Endodermal cell (in vitro differentiated cells): ENCODE data around the gene LTBP1. TPM values are rescaled to one million over a fixed set of nuclear protein-coding genes. Genes with fewer than 3 reads are reported as not detected.

ENCODE experiments used
- DNase-seq: peaks from one replicate; pipeline ENCODE4 v3.0.0-alpha.2; 2017
- H3K27ac ChIP-seq: 2 replicates; pipeline ENCODE4 v1.5.1; 2013; ENCODE audit warnings: mild to moderate bottlenecking, low read depth, low read length, moderate library complexity
- H3K27me3 ChIP-seq: 2 replicates; pipeline ENCODE4 v1.6.1; 2013; ENCODE audit warnings: mild to moderate bottlenecking, low read length, moderate library complexity; ENCODE audit not compliant: insufficient read depth, control insufficient read depth, poor library complexity, severe bottlenecking
- H3K36me3 ChIP-seq: 2 replicates; pipeline ENCODE4 v1.7.0; 2013; ENCODE audit warnings: mild to moderate bottlenecking, low read length, moderate library complexity; ENCODE audit not compliant: control insufficient read depth, insufficient read depth
- H3K4me1 ChIP-seq: one replicate; pipeline ENCODE4 v1.7.0; 2013; ENCODE audit warnings: low read length; ENCODE audit not compliant: control insufficient read depth, insufficient read depth
- H3K4me3 ChIP-seq: 2 replicates; pipeline ENCODE4 v1.5.1; 2013; ENCODE audit warnings: mild to moderate bottlenecking, low read length, moderate library complexity
- H3K9ac ChIP-seq: 2 replicates; pipeline ENCODE4 v1.6.1; 2013; ENCODE audit warnings: mild to moderate bottlenecking, low read length, moderate library complexity; ENCODE audit not compliant: poor library complexity, severe bottlenecking; ENCODE audit errors: extremely low read depth
- H3K9me3 ChIP-seq: 2 replicates; pipeline ENCODE4 v1.6.1; 2013; ENCODE audit warnings: mild to moderate bottlenecking, low read length, moderate library complexity; ENCODE audit not compliant: control insufficient read depth
- H3K27ac Mint-ChIP-seq: 2 replicates; pipeline ENCODE4 v1.8.0; 2020; ENCODE audit warnings: mixed read lengths
- H3K27me3 Mint-ChIP-seq: 2 replicates; pipeline ENCODE4 v1.8.0; 2021; ENCODE audit warnings: mild to moderate bottlenecking, mixed read lengths; ENCODE audit not compliant: insufficient read depth
- H3K36me3 Mint-ChIP-seq: 2 replicates; pipeline ENCODE4 v1.8.0; 2020; ENCODE audit warnings: low read depth, mixed read lengths
- H3K4me1 Mint-ChIP-seq: 2 replicates; pipeline ENCODE4 v1.8.0; 2020; ENCODE audit warnings: mixed read lengths
- H3K4me3 Mint-ChIP-seq: 2 replicates; pipeline ENCODE4 v1.8.0; 2020; ENCODE audit warnings: mild to moderate bottlenecking, moderate library complexity, mixed read lengths
- H3K9me3 Mint-ChIP-seq: 2 replicates; pipeline ENCODE4 v1.8.0; 2020; ENCODE audit warnings: mild to moderate bottlenecking, mixed read lengths
- WGBS, 2 experiments: methylation state at CpG; one replicate each; pipeline versions ENCODE4 v1.1.5 to v1.1.7; 2013; ENCODE audit warnings: missing lambda C conversion rate in 2 of 2, mixed read lengths in 1 of 2; ENCODE audit not compliant: insufficient coverage in 1 of 2, insufficient read length in 1 of 2; 5-methylcytosine and 5-hydroxymethylcytosine counted together
- total RNA-seq, 2 donors: library from RNA; stranded (reverse); fragmentation: NEBNext Ultra II Directional in 1 of 2; extraction: Animal tissue kit (Norgen Biotek cat#: 25700) in 1 of 2; gene quantifications; 2 replicates in 1 of 2; 3 replicates in 1 of 2; pipeline ENCODE4 v1.2.1, GENCODE V29; 2021
- TF ChIP-seq, protein P1 (sequence below): fragments of 200-600 bp; sonication (generic); conservative IDR thresholded peaks from 2 replicates; pipeline ENCODE4 v1.5.0; 2021; ENCODE audit warnings: antibody characterized with exemption, mild to moderate bottlenecking

The LTBP1 gene
- total RNA-seq, 2 donors from 2014 or later: 43.2 to 43.4 TPM

GRCh38 chr2:33419581-33420200 is 472.9 kb downstream of the LTBP1 start:
- Histone ChIP-seq H3K9ac (no peak overlapping the region), H3K4me3 (no peak overlapping the region), H3K27ac (no peak overlapping the region), H3K27me3 (peaks cover 7% of the 10 kb centered on the region), H3K4me1 (peaks cover 4% of the 10 kb centered on the region), H3K9me3 (no peaks in the 10 kb centered on the region), H3K36me3 (no peaks in the 10 kb centered on the region)
- Mint-ChIP-seq H3K27ac (no peak overlapping the region), H3K9me3 (no peaks in the 10 kb centered on the region), H3K4me3 (no peak overlapping the region), H3K36me3 (no peaks in the 10 kb centered on the region), H3K27me3 (peaks cover 15% of the 10 kb centered on the region), H3K4me1 (peaks cover 10% of the 10 kb centered on the region)
- 70 to 95% methylated on average over 2 to 5 of the region's 5 CpGs for WGBS, 2 experiments
- TF ChIP-seq, protein P1, sequence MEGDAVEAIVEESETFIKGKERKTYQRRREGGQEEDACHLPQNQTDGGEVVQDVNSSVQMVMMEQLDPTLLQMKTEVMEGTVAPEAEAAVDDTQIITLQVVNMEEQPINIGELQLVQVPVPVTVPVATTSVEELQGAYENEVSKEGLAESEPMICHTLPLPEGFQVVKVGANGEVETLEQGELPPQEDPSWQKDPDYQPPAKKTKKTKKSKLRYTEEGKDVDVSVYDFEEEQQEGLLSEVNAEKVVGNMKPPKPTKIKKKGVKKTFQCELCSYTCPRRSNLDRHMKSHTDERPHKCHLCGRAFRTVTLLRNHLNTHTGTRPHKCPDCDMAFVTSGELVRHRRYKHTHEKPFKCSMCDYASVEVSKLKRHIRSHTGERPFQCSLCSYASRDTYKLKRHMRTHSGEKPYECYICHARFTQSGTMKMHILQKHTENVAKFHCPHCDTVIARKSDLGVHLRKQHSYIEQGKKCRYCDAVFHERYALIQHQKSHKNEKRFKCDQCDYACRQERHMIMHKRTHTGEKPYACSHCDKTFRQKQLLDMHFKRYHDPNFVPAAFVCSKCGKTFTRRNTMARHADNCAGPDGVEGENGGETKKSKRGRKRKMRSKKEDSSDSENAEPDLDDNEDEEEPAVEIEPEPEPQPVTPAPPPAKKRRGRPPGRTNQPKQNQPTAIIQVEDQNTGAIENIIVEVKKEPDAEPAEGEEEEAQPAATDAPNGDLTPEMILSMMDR: peak; percentile 55
- no peak for DNase-seq

DNA sequence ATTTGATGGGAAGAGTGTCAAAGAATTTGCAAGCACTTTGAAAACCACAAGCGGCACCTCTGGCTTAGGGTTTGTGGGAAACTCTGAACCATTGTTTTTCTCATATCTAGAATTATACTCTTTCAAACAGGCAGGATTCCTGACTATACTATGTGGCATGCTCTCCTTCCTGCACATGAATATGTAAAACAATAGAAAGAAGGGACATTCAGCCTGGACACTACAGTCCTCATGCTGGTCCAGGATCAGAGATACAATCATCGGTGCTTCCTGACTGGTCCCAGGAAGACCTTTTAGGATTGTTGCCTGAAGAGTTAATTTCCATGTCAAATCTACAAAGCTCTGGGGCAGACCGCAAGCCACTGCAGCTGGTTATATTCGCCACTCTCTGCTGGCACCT is 474.0 kb downstream of the LTBP1 start:
- 94 to 97% methylated on average over 4 of the region's 4 CpGs for WGBS, 2 experiments
- TF ChIP-seq, protein P1: no peak
- H3K27ac Mint-ChIP-seq: no peak overlapping the region
- Histone ChIP-seq H3K4me3 (no peak overlapping the region), H3K36me3 (no peaks in the 10 kb centered on the region), H3K27me3 (peaks cover 7% of the 10 kb centered on the region), H3K9me3 (no peaks in the 10 kb centered on the region), H3K4me1 (peaks cover 4% of the 10 kb centered on the region), H3K27ac (no peak overlapping the region), H3K9ac (no peak overlapping the region)
- peaks cover 15% of the 10 kb centered on the region for H3K27me3 Mint-ChIP-seq
- H3K36me3 Mint-ChIP-seq: no peaks in the 10 kb centered on the region
- no peak overlapping the region for H3K4me3 Mint-ChIP-seq
- H3K9me3 Mint-ChIP-seq: no peaks in the 10 kb centered on the region
- no peak for DNase-seq
- H3K4me1 Mint-ChIP-seq: peaks cover 10% of the 10 kb centered on the region

DNA sequence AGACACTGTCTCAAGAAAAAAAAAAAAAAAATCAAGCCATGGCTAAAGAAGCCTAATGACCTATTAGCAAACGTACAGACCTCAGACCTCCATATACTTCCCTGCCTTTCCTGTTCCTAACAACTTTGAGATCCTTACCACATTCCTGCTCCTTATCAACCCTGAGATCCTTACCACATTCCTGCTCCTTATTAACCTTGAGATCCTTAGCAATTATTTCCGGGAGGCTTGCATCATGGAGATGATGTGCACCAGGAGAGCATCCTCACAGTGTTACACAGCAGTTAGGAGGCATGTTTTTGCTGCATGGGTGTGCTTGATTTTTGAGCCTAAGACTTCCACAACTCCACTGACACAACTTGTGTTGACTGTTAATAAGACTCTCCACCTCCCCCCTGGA is 475.1 kb downstream of the LTBP1 start:
- Histone ChIP-seq H3K9ac (no peak overlapping the region), H3K27me3 (peaks cover 7% of the 10 kb centered on the region), H3K9me3 (no peaks in the 10 kb centered on the region), H3K27ac (no peak overlapping the region), H3K4me1 (peaks cover 4% of the 10 kb centered on the region), H3K4me3 (no peak overlapping the region), H3K36me3 (no peaks in the 10 kb centered on the region)
- Mint-ChIP-seq H3K27ac (no peak overlapping the region), H3K9me3 (no peaks in the 10 kb centered on the region), H3K27me3 (peaks cover 15% of the 10 kb centered on the region), H3K4me1 (peaks cover 10% of the 10 kb centered on the region), H3K36me3 (no peaks in the 10 kb centered on the region), H3K4me3 (no peak overlapping the region)
- TF ChIP-seq, protein P1: no peak
- no peak for DNase-seq
- WGBS, 2 experiments: 98% methylated on average over 2 of the region's 2 CpGs; no CpG with 5 or more reads in 1 of the 2 experiments
